NCI-H345 treated with DMSO at 0.1 percent for 48 hours (cell line): ENCODE results near the gene IPO7.
"Not testable (repeated sequence)": the region's sequence is repeated elsewhere in the genome, so short reads cannot be mapped to it uniquely, and the experiment has no call there.

ENCODE experiments used
- DNase-seq: peaks from one replicate; lab custom pipeline; 2025; ENCODE audit not compliant: unreplicated experiment; lab: John Stamatoyannopoulos, UW

IPO7 gene

DNA sequence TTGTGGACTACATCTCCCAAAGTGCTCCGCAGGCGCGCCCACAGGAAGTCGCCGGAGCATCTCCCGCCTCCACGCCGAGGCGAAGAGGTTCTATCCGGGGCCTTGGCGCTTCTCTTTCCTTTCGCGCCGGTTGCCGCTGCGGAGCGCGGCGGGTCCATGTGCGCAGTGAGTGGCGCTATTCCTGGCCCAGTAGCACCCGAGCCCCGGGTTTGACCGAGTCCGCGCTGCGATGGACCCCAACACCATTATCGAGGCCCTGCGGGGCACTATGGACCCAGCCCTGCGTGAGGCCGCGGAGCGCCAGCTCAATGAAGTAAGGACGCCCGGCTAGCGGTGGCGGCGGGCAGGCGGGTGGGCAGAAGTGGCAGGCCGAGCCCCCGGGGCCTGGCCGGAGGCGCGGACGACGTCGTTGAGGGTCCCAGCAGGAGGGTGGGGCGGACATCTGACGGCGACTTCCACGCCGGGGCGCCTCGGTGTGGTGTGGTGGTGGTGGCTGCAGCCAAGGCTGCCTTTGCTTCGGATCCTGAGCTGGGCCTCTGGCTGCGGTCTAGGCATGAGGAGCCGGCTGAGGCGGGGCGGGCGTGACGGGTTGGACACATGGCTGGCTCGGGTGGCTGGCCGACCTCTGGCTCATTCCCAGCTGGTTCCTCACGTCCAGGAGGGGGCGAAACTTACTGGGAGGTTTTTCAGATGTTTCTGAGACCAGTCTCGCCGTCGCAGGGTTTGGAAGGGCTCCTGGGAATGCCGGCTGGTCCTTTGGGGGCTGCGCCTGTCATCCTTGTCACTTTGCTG lies at the start of gene IPO7:
IPO7 (plus strand) TSS at position 118 of the 792 bp plus-strand sequence; CDS start at position 230, 112 bp downstream.
- peak; percentile 64 for DNase-seq

- DNase-seq, result no peak
Measured at GRCh38 chr11:9341638-9342178, 42.7 kb upstream of the IPO7 start.

GRCh38 chr11:9344061-9344680 lies 40.3 kb upstream of the IPO7 start:
- no peak for DNase-seq

GRCh38 chr11:9347100-9347499 lies 37.4 kb upstream of the IPO7 start:
- no peak for DNase-seq

GRCh38 chr11:9347779-9348178 lies 36.7 kb upstream of the IPO7 start:
- not testable (repeated sequence) for DNase-seq

DNA sequence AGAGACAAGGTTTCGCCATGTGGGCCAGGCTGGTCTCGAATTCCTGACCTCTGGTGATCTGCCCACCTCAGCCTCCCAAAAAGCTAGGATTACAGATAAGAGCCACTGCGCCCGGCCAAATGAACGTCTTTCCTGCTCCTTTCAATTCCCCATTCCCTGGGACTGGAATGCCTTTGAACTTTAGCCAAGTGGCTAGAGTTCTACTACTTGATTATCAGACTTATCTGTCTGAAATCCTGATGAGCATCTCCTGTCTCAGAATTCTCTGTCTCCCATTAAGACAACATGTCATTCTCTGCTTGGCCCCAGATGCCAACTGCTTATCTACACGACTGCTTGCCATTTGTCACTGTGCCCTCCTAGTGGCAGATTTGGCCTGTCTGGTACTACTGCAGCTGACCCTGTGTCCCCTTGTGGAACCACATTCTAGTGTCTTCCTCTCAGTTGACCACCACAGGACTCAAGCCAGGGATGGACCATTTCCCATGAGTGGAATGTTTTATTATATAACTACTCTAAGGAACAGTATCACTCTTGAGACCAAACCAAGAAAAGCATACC lies 33.1 kb upstream of the IPO7 start:
- no peak for DNase-seq

DNA sequence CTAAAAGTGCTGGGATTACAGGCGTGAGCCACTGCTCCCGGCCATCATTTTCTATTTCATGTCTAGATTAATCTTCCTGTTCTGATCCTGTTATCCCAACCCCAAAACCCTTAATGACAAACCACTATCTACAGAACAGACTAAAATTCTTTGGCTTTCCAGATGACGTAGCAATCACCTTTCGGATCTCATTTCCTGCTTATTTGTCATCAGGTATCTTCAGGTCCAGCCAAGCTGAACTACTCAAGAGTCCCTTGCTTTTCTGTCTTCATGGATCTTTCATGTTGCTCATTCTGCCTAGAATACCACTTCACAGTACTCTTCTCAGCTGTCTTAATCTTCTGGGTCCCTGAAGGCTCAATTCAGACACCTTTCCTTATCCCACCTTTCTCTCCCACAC lies 27.4 kb upstream of the IPO7 start:
- no peak for DNase-seq

DNA sequence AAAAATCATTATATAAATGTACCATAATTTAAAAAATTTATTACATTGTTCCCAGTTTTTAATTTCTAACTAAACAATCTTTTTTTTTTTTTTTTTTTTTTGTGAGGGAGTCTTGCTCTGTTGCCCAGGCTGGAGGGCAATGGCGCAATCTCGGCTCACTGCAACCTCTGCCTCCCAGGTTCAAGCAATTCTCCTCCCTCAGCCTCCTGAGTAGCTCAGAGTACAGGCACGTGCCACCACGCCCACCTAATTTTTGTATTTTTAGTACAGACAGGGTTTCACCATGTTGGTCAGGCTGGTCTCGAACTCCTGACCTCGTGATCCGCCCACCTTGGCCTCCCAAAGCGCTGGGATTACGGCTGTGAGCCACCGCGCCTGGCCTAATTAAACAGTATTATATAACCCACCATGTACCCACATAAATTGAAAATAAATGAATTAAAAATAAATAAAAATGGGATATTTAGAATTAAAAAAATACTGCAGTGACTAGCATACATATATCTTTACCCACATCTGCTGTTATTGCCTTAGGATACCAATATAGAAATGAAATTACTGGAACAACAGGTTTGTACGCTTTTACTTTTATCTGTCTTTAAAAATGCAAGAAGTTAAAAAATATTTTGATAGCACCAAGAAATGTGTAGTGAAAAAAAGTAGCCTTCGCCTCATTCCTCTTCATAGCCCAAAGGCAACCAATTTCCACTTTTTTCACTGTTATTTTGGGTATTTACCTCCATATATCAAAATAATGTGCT lies 23.4 kb upstream of the IPO7 start:
- DNase-seq, result not testable (repeated sequence)

GRCh38 chr11:9362393-9362863 lies 22.0 kb upstream of the IPO7 start:
- DNase-seq, result no peak

DNA sequence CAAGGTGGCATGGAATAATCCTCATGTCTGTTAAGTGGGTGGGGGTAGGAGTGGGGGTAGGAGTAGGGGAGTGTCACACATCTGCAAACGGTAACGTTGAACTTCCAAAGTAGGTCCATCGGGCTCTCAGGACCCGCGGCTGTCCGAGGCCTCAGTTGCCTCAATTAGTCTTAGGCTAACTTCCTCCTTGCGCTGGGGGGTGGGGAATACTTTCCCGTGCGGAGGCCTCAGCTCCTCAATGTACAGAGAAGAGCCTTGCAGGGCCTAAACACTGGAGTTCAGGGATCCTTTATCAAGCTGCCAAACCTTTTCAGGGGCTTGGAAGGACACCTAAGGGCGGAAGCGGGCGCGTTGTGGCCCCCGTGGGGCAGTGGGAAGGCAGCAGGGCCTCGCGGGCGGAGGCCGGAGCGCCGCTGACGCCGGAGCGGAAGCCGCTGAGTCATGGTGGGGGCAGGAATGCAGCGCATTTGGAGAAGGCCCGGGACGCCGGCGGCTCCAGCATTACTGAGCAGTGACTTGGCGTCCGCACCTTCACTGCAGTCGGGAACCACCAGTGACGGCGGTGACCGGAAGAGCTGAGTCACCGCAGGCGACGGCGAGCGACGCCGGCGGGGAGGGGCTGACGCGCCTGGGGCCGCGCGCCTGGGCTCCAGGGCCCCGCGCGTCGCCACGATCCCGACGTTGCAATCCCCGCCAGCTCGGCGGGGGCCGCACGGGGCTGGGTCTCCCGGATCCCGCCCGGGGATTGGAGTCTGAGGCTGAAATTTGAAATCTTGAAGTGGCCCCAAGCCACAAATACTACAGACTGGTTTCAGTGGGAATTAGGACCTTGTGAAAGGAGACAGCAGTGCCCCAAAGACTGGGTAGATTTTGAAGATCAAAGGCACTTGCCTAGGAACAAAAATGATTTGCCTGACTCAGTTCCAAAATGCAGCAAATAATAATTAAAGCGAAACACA lies 20.2 kb upstream of the IPO7 start:
- peak; percentile 56 for DNase-seq

- no peak for DNase-seq
Measured at GRCh38 chr11:9367551-9367950, 16.9 kb upstream of the IPO7 start.

DNA sequence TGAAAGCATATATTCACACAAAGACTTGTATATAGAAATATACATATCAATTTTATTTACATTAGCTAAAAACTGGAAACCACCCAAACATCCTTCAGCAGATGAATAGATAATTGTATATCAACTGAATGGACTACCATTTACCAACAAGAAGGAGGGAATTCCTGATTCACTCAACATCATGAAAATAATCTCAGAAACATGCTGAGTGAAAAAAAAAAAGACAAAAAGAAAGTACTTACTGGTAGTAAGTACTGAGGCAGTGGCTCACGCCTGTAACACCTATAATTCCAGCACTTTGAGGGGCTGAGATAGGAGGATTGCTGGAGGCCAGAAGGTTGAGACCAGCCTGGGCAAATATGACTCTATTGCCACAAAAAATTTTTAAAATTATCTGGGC lies 7.4 kb upstream of the IPO7 start:
- no peak for DNase-seq

- no peak for DNase-seq
Measured at GRCh38 chr11:9379041-9379440, 5.4 kb upstream of the IPO7 start.

GRCh38 chr11:9380773-9381172 lies 3.7 kb upstream of the IPO7 start:
- DNase-seq, result no peak

- no peak for DNase-seq
Measured at GRCh38 chr11:9385327-9385899, 961 bp downstream of the IPO7 start.

DNA sequence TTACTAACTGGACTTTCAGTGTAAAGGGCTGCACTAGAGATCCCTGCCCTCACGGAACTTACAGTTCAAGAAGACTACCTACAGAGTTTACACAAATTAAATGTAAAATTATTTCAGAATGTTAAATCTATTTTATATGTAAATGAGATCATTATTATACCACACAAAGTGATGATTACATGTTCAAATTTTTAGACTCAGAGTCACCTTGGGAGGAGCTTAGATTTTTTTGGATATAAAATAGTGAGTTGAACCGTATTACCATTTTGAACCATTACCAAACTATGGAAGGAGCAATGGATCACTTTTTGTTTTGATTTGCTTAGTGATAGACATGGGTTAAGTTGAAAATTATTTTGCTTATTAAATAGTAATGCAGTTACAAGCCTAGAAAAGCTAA lies 1.6 kb downstream of the IPO7 start:
- no peak for DNase-seq

DNA sequence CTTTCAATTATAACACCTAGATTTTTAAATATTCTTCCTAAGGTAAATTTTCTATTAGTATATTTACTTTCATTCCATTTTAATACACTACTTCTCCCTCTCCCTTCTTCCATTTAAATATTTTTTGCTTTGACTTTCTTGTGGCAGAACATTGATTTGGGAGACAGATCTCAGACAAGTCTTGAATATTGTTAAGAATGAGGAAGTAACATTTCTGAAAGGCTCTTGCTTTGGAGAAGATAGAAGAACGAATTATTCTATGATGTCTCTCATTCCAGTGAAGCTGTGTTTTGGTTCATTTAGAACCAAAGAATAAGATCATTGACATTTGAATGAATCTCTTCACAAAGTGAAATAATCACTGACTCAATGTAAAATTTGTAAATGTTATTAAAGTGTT lies 2.4 kb downstream of the IPO7 start:
- DNase-seq, result no peak

GRCh38 chr11:9396310-9396709 lies 11.9 kb downstream of the IPO7 start:
- DNase-seq, result no peak

GRCh38 chr11:9396752-9397151 lies 12.3 kb downstream of the IPO7 start:
- DNase-seq, result no peak
